Measurements from ENCODE around the gene SAMD4B. TPM values are rescaled to one million over a fixed set of nuclear protein-coding genes. Genes with fewer than 3 reads are reported as not detected.

Gene SAMD4B
- total RNA-seq, 4 donors from 2014 or later: 55.9 to 87.7 (median 73.2) TPM

- DNase-seq (ENCODE audit: low spot score) (peak; percentile 89), ATAC-seq (ENCODE audit: low FRiP score) (peak; percentile 5)
- no peak for TF ChIP-seq CTCF (IDR thresholded peaks at IDR 0.05)
These were observed 64.6 kb downstream of the SAMD4B start, which contains the start of gene ZFP36 for GRCh38 chr19:39406656-39407409. ZFP36 (plus strand) TSS chr19:39406847; CDS start chr19:39406905, 58 bp downstream.

- TF ChIP-seq CTCF (IDR thresholded peaks at IDR 0.05): no peak
- no peak for DNase-seq (ENCODE audit: low spot score)
- ATAC-seq (ENCODE audit: low FRiP score): no peak
These were observed 65.1 kb downstream of the SAMD4B start for GRCh38 chr19:39407410-39407659.

GRCh38 chr19:39407660-39408391 is 65.6 kb downstream of the SAMD4B start:
- ATAC-seq (ENCODE audit: low FRiP score) (no peak), DNase-seq (ENCODE audit: low spot score) (no peak)
- no peak for TF ChIP-seq CTCF (IDR thresholded peaks at IDR 0.05)

- DNase-seq (ENCODE audit: low spot score) (no peak), ATAC-seq (ENCODE audit: low FRiP score) (no peak)
- no peak for TF ChIP-seq CTCF (IDR thresholded peaks at IDR 0.05)
These were observed 66.4 kb downstream of the SAMD4B start for GRCh38 chr19:39408392-39409207.

GRCh38 chr19:39409208-39410016 is 67.2 kb downstream of the SAMD4B start:
- ATAC-seq (ENCODE audit: low FRiP score) (peak; percentile 5), DNase-seq (ENCODE audit: low spot score) (no peak)
- no peak for TF ChIP-seq CTCF (IDR thresholded peaks at IDR 0.05)

- ATAC-seq (ENCODE audit: low FRiP score) (peak; percentile 5), DNase-seq (ENCODE audit: low spot score) (no peak)
- no peak for TF ChIP-seq CTCF (IDR thresholded peaks at IDR 0.05)
These were observed 68.0 kb downstream of the SAMD4B start for GRCh38 chr19:39410017-39410830.

Data from omental fat pad (tissue), 4 donors.